SH-SY5Y (cell line): ENCODE measurements around the gene SPATA32.

ENCODE experiments used
- GATA2 ChIP-seq: IDR thresholded peaks from 2 replicates; pipeline ENCODE4 v1.6.1; 2011; ENCODE audit warnings: mild to moderate bottlenecking, low read depth, low read length
- GATA3 ChIP-seq: IDR thresholded peaks from 2 replicates; pipeline ENCODE4 v1.6.1; 2011; ENCODE audit warnings: low read depth, mild to moderate bottlenecking, low read length, moderate library complexity

DNA sequence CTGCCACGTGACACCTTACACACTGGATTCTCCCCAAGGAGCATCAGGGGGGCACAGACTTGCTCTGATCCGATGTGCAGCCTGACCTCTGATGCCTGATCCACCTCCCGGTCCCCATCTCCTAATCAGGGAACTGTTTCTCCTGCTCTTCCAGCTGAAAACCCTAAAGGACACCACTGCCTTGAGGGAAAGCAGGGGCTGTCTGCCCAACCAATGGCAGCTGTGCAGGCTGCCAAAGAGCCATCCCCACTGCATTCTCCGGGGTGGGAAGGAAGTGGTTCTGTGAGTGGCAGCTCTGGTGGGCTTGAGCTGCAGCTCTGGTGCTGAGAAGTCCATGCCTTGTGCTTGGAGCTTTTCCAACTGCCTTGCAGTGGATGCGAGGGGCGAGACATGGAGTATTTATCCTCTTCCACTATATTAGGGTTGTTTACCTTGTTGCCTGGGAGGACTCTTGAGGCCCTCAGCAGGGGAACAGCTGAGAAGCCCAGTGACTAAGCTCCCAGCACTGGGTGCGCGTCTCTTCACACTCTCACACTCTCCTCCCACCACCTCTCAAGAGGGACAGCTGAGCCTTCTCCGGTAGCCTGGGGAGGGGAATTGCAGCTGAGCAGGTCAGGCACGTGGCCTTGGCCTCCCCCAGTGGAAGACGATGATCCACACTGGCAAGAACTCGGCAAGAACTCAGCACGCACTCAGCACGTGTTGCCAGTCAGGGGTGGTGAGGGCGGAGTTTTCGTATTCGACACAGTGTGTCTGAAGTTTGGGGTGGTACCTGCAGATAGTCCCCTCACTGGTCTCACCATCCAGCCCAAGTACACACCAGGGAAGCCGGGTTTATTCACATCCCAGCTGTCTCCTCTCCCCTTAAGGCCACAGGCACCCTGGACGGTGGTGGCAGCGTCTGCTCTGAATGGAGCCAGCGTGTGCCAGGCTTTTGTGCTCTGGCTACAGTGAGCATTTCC lies 21.1 kb upstream of the SPATA32 start:
- TF ChIP-seq GATA2, result no peak
- no peak for TF ChIP-seq GATA3
